Mesothelial cell of epicardium (in vitro differentiated cells): Measurements from ENCODE around the gene ARHGAP1. TPM values are rescaled to one million over a fixed set of nuclear protein-coding genes. Genes with fewer than 3 reads are reported as not detected.

Experiments
- DNase-seq, 2 experiments: peaks; one replicate each; pipeline ENCODE4 v3.0.0; 2021; ENCODE audit warnings: low spot score in 2 of 2; ENCODE audit not compliant: unreplicated experiment in 2 of 2
- H3K27ac Mint-ChIP-seq: 2 replicates; pipeline ENCODE4 v1.8.0; 2021; ENCODE audit warnings: mixed read lengths
- H3K27me3 Mint-ChIP-seq: 2 replicates; pipeline ENCODE4 v1.8.0; 2021; ENCODE audit warnings: low read depth, mixed read lengths
- H3K36me3 Mint-ChIP-seq: 2 replicates; pipeline ENCODE4 v1.8.0; 2021; ENCODE audit warnings: mixed read lengths
- H3K4me1 Mint-ChIP-seq: 2 replicates; pipeline ENCODE4 v1.8.0; 2021; ENCODE audit warnings: mixed read lengths
- H3K4me3 Mint-ChIP-seq: 2 replicates; pipeline ENCODE4 v1.8.0; 2021; ENCODE audit warnings: mild to moderate bottlenecking, moderate library complexity, mixed read lengths
- H3K9me3 Mint-ChIP-seq: 2 replicates; pipeline ENCODE4 v1.8.0; 2021; ENCODE audit warnings: mixed read lengths
- total RNA-seq: library from RNA; stranded (reverse); gene quantifications from 3 replicates; pipeline ENCODE4 v1.2.1, GENCODE V29; 2021
- TF ChIP-seq, protein P1 (sequence below): fragments of 200-600 bp; sonication (generic); IDR thresholded peaks from one replicate; pipeline ENCODE4 v1.5.0; 2021; ENCODE audit warnings: antibody characterized with exemption; ENCODE audit not compliant: unreplicated experiment

ARHGAP1 gene
- 48.3 to 49.4 TPM (median 48.7 TPM) in 3 replicates for total RNA-seq

DNA sequence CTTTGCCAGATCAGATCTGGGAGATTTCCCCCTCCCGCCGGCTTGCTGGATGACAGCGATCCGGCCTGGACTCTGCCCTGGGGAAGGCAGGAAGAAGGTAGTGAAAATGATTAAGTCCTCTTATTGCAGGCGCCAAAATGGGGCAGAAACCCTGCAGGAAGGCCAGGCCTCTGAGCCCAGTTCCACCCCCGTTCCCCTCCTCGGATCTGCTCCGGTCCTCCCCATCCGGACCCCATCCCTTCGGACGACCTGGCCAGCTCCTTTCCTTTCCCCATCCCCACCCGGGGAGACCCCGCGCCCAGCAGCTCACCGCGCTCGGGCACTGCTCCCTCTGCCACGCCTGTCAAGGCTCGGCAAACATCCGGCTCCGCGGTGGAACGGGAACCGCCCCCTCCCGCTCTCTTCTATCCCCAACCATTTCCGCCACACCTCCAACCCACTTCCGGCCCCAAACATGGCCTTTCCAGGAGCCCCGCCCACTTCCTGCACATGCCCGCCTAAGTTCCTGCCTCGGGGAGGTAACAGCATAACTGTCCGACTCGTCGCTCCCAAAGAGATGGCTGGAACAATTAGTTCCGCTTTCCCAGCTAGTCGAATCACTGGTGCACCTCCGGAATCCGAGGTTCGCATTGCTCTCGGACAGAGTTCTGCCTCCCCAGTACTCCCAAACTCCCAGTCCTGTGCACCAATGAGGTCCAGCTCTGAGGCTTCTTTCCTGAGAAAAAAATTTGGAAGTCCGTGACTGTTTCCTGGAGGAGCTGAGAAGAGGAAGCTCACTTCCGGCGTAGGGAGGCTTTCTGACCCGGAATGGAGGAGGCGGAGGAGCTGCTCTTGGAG lies at the start of gene ARHGAP1, which contains the start of gene ZNF408:
Gene ARHGAP1, minus strand, starts transcription at position 379 of the 837 bp plus-strand sequence. CDS start 4,512 bp downstream, outside the sequence.
Gene ZNF408, plus strand, starts transcription at position 791 of the 837 bp plus-strand sequence. Its CDS starts 17 bp downstream, at position 808.
- H3K4me3 Mint-ChIP-seq: peak within 1 kb of the TSS; percentile 100
- TF ChIP-seq, protein P1, sequence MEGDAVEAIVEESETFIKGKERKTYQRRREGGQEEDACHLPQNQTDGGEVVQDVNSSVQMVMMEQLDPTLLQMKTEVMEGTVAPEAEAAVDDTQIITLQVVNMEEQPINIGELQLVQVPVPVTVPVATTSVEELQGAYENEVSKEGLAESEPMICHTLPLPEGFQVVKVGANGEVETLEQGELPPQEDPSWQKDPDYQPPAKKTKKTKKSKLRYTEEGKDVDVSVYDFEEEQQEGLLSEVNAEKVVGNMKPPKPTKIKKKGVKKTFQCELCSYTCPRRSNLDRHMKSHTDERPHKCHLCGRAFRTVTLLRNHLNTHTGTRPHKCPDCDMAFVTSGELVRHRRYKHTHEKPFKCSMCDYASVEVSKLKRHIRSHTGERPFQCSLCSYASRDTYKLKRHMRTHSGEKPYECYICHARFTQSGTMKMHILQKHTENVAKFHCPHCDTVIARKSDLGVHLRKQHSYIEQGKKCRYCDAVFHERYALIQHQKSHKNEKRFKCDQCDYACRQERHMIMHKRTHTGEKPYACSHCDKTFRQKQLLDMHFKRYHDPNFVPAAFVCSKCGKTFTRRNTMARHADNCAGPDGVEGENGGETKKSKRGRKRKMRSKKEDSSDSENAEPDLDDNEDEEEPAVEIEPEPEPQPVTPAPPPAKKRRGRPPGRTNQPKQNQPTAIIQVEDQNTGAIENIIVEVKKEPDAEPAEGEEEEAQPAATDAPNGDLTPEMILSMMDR: no peak

DNA sequence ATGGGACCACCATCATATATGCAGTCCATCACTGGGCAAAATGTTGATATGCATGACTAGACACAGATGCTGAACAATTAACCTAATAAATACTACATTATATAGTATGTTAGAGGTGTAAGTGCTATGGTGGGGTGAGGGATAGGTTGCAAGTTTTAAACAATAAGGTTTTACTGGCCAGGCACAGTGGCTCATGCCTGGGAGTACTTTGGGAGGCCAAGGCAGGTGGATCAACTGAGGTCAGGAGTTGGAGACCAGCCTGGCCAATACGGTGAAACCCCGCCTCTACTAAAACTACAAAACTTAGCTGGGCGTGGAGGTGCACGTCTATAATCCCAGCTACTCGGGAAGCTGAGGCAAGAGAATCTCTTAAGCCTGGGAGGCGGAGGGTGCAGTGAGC lies 46.7 kb upstream of the ARHGAP1 start:
- Mint-ChIP-seq H3K4me3 (no peak overlapping the region), H3K4me1 (no peaks in the 10 kb centered on the region)
- TF ChIP-seq, protein P1: no peak

More for the DNA sequence above, at the start of gene ARHGAP1, which contains the start of gene ZNF408:
- H3K36me3 Mint-ChIP-seq: peaks cover 17% of the 10 kb centered on the region
- no peaks in the 10 kb centered on the region for H3K27me3 Mint-ChIP-seq
- DNase-seq: peak; percentile 96 to 98
- H3K4me1 Mint-ChIP-seq: peaks cover 33% of the 10 kb centered on the region
- no peaks in the 10 kb centered on the region for H3K9me3 Mint-ChIP-seq
- H3K27ac Mint-ChIP-seq: peak within 1 kb of the TSS; percentile 99

DNA sequence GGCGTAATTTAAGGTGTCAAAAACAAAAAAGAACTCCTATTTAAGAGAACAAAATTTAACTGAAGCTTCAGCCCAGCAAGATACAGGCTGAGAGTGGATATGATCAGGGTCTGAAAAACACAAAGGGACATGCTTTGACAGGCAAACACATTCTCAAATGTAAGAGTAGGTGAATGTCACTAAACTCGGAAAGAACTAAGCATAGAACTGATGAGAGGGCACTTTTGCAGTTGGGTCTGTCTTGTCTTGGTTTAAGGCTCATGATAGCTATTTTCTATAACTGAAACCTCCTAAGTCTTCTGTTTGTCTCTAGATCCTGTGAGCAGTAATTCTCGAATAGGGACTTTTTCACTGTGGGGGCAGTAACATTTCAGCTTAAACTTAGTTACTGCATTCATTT lies 45.6 kb upstream of the ARHGAP1 start:
- no peak for DNase-seq
- Mint-ChIP-seq H3K27ac (no peak overlapping the region), H3K4me1 (no peaks in the 10 kb centered on the region), H3K27me3 (no peaks in the 10 kb centered on the region), H3K4me3 (no peak overlapping the region), H3K9me3 (no peaks in the 10 kb centered on the region), H3K36me3 (peaks cover 66% of the 10 kb centered on the region)
- TF ChIP-seq, protein P1: no peak

More for the DNA sequence above, 46.7 kb upstream of the ARHGAP1 start:
- Mint-ChIP-seq H3K36me3 (peaks cover 61% of the 10 kb centered on the region), H3K9me3 (no peaks in the 10 kb centered on the region), H3K27me3 (no peaks in the 10 kb centered on the region), H3K27ac (no peak overlapping the region)
- DNase-seq: no peak

DNA sequence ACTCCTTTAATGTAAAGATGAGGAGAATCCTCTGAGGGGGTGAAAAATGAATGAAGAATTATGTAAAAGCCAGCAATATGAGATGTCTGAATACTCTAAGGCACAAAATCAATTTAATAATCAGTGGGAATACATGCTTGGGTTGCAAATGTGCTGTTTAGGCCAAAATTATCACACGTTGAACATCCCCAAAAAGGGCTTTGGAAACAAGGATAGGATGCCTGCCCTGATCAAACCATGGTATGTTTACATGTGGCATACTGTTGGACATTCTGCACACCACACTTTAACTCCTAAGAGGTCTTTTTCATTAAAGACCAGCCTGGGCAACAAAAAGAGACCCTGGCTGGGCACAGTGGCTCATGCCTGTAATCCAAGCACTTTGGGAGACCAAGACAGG lies 44.9 kb upstream of the ARHGAP1 start:
- no peaks in the 10 kb centered on the region for H3K4me1 Mint-ChIP-seq
- H3K27me3 Mint-ChIP-seq: no peaks in the 10 kb centered on the region
- DNase-seq: no peak
- H3K27ac Mint-ChIP-seq: no peak overlapping the region
- peaks cover 61% of the 10 kb centered on the region for H3K36me3 Mint-ChIP-seq
- H3K9me3 Mint-ChIP-seq: no peaks in the 10 kb centered on the region
- TF ChIP-seq, protein P1: no peak
- H3K4me3 Mint-ChIP-seq: no peak overlapping the region

DNA sequence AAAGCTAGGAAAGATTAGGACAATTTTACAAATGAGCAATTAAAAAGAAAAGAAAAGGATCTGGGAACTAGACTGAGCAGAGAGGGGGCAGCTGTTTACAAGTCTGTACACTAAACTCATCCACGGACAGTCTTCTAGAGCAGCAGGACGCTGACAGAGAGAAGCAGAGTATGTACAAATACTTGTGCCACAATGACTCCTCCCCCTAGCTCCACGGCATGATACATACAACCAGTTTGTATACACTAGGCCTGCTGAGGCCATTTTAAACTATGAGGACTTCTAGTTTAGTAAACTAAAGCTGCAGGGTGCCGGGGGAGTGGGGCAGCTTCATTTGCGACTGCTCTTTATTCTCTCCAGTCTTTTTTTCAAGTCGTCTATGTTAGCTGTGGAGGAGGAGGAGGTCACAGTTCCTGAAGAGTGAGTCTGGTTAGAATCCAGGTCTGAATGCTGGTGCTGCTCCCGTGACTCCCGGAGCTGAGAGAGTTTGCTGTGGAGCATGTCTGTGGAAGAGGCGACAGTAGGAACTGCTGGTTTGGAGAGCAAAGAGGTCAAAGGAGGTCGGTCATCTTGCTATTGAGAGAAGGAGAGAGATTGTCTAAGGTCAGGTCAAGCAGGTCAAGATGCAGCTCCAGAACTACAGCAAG lies 43.4 kb upstream of the ARHGAP1 start:
- Mint-ChIP-seq H3K27me3 (no peaks in the 10 kb centered on the region), H3K36me3 (peaks cover 60% of the 10 kb centered on the region), H3K4me3 (no peak overlapping the region), H3K9me3 (no peaks in the 10 kb centered on the region), H3K4me1 (no peaks in the 10 kb centered on the region), H3K27ac (no peak overlapping the region)
- TF ChIP-seq, protein P1: no peak
- DNase-seq: no peak
